Esophagus squamous epithelium (tissue), 5 donors: ENCODE results near the gene PDE7B. TPM values are rescaled to one million over a fixed set of nuclear protein-coding genes. Genes with fewer than 3 reads are reported as not detected.

Experiments
- DNase-seq: peaks from one replicate; lab custom pipeline; 2025; lab: John Stamatoyannopoulos, UW
- H3K27ac ChIP-seq, 4 donors: fragments of 200-600 bp; sonication (generic); one replicate each; pipeline ENCODE4 v1.5.1; 2016 to 2019; ENCODE audit warnings: mild to moderate bottlenecking in 1 of 4
- H3K27me3 ChIP-seq, 4 donors: fragments of 200-600 bp; sonication (generic); 1 replicate in 3 of 4; 2 replicates in 1 of 4; pipeline versions ENCODE4 v1.5.1 to v1.6.0; 2017 to 2021; ENCODE audit warnings: antibody characterized with exemption in 1 of 4
- H3K36me3 ChIP-seq, 3 donors: fragments of 200-600 bp; sonication (generic); one replicate each; pipeline ENCODE4 v1.5.1; 2016 to 2019
- H3K4me1 ChIP-seq, 3 donors: fragments of 200-600 bp; sonication (generic); one replicate each; pipeline ENCODE4 v1.5.1; 2017 to 2019
- H3K4me3 ChIP-seq, 4 donors: fragments of 200-600 bp; sonication (generic); 1 replicate in 3 of 4; 2 replicates in 1 of 4; pipeline ENCODE4 v1.5.1; 2016 to 2019; ENCODE audit warnings: mild to moderate bottlenecking in 2 of 4, moderate library complexity in 1 of 4
- H3K9me3 ChIP-seq, 3 donors: fragments of 200-600 bp; sonication (generic); one replicate each; pipeline ENCODE4 v1.5.1; 2016 to 2019
- CTCF ChIP-seq, 6 experiments: fragments of 450-650 bp in 4 of 6; fragments of 200-600 bp in 2 of 6; sonication (generic) in 2 of 6; IDR thresholded peaks; one replicate each; pipeline ENCODE4 v1.5.1; 2016 to 2019; ENCODE audit warnings: antibody characterized with exemption in 6 of 6, mild to moderate bottlenecking in 4 of 6, moderate library complexity in 4 of 6
- POLR2A ChIP-seq, 4 donors: fragments of 450-650 bp; IDR thresholded peaks; one replicate each; pipeline ENCODE4 v1.6.1; 2017; ENCODE audit warnings: antibody characterized with exemption in 4 of 4, mild to moderate bottlenecking in 4 of 4, moderate library complexity in 3 of 4
- WGBS, 2 donors: methylation state at CpG; one replicate each; pipeline ENCODE4 v1.1.5; 2018; 5-methylcytosine and 5-hydroxymethylcytosine counted together
- intact Hi-C: fragments of 100-400 bp; cut with DNase I; formaldehyde crosslinking; loops from one replicate; pipeline ENCODE4 v1.15.0; 2022
- total RNA-seq, 4 donors: library from RNA; depleted of rRNA; stranded (reverse); fragments of >200 nt; gene quantifications; one replicate each; pipeline ENCODE4 v1.1.0, GENCODE V29; 2016
- donor health status: DM: yes; HTN: yes; CAD: no.

Gene PDE7B
- total RNA-seq, 4 donors from 2014 or later, result 0.08 to 6.1 (median 0.47) TPM

- H3K27ac ChIP-seq, result peak overlapping the region in 3 of 4 donors; percentile 56 to 74 (median 70)
Measured at GRCh38 chr6:136051140-136051775, 199.8 kb downstream of the PDE7B start.

GRCh38 chr6:136052031-136052430, 200.5 kb downstream of the PDE7B start:
- intact Hi-C loops, result no loop called here

More at GRCh38 chr6:136051140-136051775, 199.8 kb downstream of the PDE7B start:
- Histone ChIP-seq H3K36me3 (no peaks in the 10 kb centered on the region), H3K9me3 (no peaks in the 10 kb centered on the region), H3K4me1 (peaks cover 0 to 17% (median 0%) of the 10 kb centered on the region in 3 donors), H3K27me3 (no peaks in the 10 kb centered on the region), H3K4me3 (no peak overlapping the region)
- TF ChIP-seq CTCF (IDR thresholded peaks at IDR 0.05) (no peak), POLR2A (IDR thresholded peaks at IDR 0.05) (no peak)
- no peak for DNase-seq
- intact Hi-C loops, result no loop called here
- WGBS, 2 donors, result 56 to 60% methylated on average over 12 of the region's 12 CpGs

GRCh38 chr6:136058852-136059251, 207.4 kb downstream of the PDE7B start:
- Histone ChIP-seq H3K27me3 (no peaks in the 10 kb centered on the region), H3K27ac (no peak overlapping the region), H3K9me3 (no peaks in the 10 kb centered on the region), H3K4me3 (no peak overlapping the region), H3K36me3 (no peaks in the 10 kb centered on the region), H3K4me1 (peaks cover 5 to 21% (median 6%) of the 10 kb centered on the region in 3 donors)
- intact Hi-C loops, result no loop called here
- 23 to 39% methylated on average over 1 of the region's 1 CpG for WGBS, 2 donors
- TF ChIP-seq POLR2A (IDR thresholded peaks at IDR 0.05) (no peak), CTCF (IDR thresholded peaks at IDR 0.05) (no peak)
- DNase-seq, result no peak

More at GRCh38 chr6:136052031-136052430, 200.5 kb downstream of the PDE7B start:
- H3K4me3 ChIP-seq, result no peak overlapping the region
- no peak for DNase-seq
- peaks cover 0 to 17% (median 0%) of the 10 kb centered on the region in 3 donors for H3K4me1 ChIP-seq
- TF ChIP-seq CTCF (IDR thresholded peaks at IDR 0.05) (no peak), POLR2A (IDR thresholded peaks at IDR 0.05) (no peak)
- peak overlapping the region in 2 of 4 donors; percentile 70 to 74 for H3K27ac ChIP-seq
- 73 to 77% methylated on average over 2 of the region's 2 CpGs for WGBS, 2 donors
- H3K36me3 ChIP-seq, result no peaks in the 10 kb centered on the region
- H3K9me3 ChIP-seq, result no peaks in the 10 kb centered on the region
- H3K27me3 ChIP-seq, result no peaks in the 10 kb centered on the region

GRCh38 chr6:136059308-136059707, 207.8 kb downstream of the PDE7B start:
- no peak for DNase-seq
- intact Hi-C loops, result no loop called here
- Histone ChIP-seq H3K27ac (no peak overlapping the region), H3K27me3 (no peaks in the 10 kb centered on the region), H3K4me1 (peaks cover 5 to 21% (median 6%) of the 10 kb centered on the region in 3 donors), H3K4me3 (no peak overlapping the region), H3K9me3 (no peaks in the 10 kb centered on the region), H3K36me3 (no peaks in the 10 kb centered on the region)
- TF ChIP-seq POLR2A (IDR thresholded peaks at IDR 0.05) (no peak), CTCF (IDR thresholded peaks at IDR 0.05) (no peak)
- WGBS, 2 donors, result 27% methylated on average over 6 of the region's 6 CpGs

- Histone ChIP-seq H3K27me3 (no peaks in the 10 kb centered on the region), H3K4me1 (peaks cover 5 to 21% (median 6%) of the 10 kb centered on the region in 3 donors), H3K27ac (no peak overlapping the region), H3K9me3 (no peaks in the 10 kb centered on the region), H3K4me3 (no peak overlapping the region), H3K36me3 (no peaks in the 10 kb centered on the region)
- intact Hi-C loops, result no loop called here
- no peak for DNase-seq
- TF ChIP-seq POLR2A (IDR thresholded peaks at IDR 0.05) (no peak), CTCF (IDR thresholded peaks at IDR 0.05) (no peak)
Measured at GRCh38 chr6:136060052-136060451, 208.6 kb downstream of the PDE7B start.
